ENCODE measurements around the gene COL4A2.

DNA sequence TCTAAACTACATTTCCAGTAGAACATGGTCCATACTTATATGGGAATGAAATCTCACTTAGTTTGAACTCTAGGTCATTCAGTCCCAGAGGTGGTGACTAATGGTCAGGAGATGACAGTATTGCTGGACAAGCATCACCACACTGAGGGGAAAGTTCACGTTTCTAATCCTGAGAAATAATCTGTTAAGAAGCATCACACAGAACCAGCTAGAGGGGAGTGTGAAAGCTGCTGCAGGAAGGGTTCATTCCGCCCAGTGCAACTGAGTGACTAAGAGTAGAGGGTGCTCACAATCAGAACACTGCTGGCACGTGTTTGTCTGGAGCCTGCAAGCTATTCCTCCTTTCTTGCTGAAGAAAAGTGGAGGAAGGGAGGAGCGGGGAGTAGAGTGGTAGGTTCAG lies 2.8 kb upstream of the COL4A2 start:
- TF ChIP-seq, protein P1, sequence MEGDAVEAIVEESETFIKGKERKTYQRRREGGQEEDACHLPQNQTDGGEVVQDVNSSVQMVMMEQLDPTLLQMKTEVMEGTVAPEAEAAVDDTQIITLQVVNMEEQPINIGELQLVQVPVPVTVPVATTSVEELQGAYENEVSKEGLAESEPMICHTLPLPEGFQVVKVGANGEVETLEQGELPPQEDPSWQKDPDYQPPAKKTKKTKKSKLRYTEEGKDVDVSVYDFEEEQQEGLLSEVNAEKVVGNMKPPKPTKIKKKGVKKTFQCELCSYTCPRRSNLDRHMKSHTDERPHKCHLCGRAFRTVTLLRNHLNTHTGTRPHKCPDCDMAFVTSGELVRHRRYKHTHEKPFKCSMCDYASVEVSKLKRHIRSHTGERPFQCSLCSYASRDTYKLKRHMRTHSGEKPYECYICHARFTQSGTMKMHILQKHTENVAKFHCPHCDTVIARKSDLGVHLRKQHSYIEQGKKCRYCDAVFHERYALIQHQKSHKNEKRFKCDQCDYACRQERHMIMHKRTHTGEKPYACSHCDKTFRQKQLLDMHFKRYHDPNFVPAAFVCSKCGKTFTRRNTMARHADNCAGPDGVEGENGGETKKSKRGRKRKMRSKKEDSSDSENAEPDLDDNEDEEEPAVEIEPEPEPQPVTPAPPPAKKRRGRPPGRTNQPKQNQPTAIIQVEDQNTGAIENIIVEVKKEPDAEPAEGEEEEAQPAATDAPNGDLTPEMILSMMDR (conservative IDR thresholded peaks at IDR 0.05; ENCODE audit: low read length): no peak
- TF ChIP-seq EZH2phosphoT487 (IDR thresholded peaks at IDR 0.05; ENCODE audit: borderline replicate concordance): no peak
